NCI-H2171 (cell line): ENCODE results near the gene ALB.

Source experiments
- DNase-seq: peaks from one replicate; lab custom pipeline; 2025; lab: John Stamatoyannopoulos, UW

Gene ALB

GRCh38 chr4:73451981-73452747, 48.1 kb downstream of the ALB start:
- DNase-seq = no peak

- DNase-seq = no peak
These were observed 49.0 kb downstream of the ALB start for GRCh38 chr4:73452953-73453700.

DNA sequence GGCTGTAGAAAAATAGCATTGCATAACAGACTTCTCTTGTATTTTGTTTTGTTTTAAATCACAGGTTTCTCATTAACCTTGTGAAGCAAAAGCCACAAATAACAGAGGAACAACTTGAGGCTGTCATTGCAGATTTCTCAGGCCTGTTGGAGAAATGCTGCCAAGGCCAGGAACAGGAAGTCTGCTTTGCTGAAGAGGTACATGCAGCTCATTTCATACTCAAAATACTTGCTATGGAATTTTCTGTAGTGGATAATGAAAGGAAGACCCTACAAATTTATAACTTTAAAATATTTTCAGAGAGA, 49.6 kb downstream of the ALB start:
- DNase-seq = no peak

GRCh38 chr4:73454920-73455319, 50.8 kb downstream of the ALB start:
- DNase-seq = no peak

DNA sequence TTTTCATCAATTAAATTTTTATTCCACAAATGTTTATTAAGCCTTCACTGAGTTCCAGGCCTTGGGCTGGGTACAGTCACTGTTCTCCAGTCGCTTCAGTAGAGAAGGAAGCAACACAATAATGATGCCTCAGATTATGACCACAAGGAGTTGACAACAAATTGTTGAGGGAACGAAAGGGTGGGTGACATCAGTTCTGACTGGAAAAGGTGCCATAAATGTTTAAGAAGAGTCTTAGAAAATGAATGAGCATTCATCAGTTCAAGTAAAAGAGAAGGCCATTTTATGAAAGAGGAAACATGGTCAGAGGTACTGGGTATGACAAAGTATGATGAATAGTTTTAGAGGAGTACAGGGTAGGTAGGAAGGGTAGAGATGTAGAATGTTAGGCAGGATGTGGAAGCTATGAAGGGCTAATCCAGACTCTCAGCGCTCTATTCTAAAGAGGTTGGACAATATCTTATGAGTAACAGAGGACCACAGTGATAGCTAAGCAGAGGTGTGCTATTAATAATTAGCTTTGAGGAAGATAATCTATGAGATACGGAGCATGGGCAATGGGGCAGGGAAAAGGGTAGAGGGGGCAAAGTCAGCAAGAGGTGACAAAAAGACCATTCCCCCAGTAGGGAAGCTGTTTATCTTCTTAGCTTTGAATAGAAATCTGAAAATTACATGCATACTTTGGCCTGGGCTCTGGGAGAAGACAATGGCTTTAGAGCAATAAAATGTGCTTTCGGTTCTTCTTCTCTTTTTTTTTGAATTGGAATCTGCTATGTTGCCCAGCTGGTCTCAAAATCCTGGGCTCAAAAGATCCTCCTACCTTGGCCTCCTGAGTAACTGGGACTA, 52.3 kb downstream of the ALB start:
- DNase-seq = no peak

GRCh38 chr4:73458184-73459047, 54.3 kb downstream of the ALB start:
- no peak for DNase-seq

DNA sequence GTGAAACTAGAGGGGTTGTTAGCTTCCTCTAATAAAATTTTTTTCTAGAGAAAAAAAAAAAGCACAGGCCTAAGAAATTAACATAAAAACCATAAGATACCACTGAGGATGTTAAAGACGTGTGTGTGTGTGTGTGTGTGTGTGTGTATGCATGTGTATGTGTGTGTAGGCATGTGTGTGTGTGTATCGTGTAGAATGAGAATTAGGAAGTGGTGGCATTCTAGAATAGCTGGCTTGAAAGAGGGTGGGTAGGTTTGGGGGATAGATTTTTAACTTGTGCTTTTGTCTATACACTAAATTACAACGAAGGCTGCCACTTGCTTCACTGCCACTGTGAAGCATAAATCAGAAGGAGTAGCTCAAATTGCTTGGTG, 54.9 kb downstream of the ALB start:
- no peak for DNase-seq

DNA sequence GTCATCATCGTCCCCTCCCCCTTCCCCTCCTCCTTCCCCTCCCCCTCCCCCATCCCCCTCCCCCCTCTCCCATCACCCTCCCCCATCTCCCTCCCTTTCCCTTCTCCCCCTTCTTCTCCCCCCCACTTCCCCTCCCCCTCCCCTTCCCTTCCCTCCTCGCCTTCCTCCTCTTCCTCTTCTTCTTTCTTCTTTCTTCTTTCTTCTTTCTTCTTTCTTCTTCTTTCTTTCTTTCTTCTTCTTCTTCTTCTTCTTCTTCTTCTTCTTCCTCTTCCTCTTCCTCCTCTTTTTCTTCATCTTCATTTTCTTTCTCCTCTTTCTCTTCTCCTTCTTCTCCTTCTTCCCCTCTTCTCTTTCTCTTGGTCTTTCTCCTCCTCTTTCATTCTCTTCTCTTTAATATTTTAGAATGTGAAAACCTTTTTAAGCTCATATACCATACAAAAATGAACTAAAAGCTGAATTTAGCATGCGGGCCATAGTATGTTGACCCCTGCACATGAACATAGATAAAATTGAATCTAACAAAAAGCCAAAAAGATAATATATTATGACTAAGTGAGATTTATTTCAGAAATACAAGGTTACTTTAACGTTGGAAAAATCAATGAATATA, 56.9 kb downstream of the ALB start:
- DNase-seq = no peak

GRCh38 chr4:73468170-73468569, 64.1 kb downstream of the ALB start:
- DNase-seq = no peak

DNA sequence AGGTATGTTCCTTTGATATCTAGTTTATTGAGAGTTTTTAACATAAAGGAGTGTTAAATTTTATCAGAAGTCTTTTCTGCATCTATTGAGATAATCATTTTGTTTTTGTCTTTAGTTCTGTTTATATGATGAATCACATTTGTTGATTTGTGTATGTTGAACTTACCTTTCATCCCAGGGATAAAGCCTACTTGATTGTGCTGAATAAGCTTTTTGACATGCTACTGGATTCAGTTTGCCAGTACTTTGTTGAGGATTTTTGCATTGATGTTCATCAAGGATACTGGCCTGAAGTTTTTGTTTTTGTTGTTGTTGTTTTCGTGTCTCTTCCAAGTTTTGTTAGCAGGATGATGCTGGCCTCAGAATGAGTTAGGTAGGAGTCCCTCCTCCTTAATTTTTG, 66.6 kb downstream of the ALB start:
- no peak for DNase-seq
